Measurements from ENCODE around the gene CDK14.

The CDK14 gene

GRCh38 chr7:91182819-91183764 lies 587.0 kb downstream of the CDK14 start:
- DNase-seq, result no peak

GRCh38 chr7:91185771-91186170 lies 589.6 kb downstream of the CDK14 start:
- no peak for DNase-seq

GRCh38 chr7:91187061-91187460 lies 590.9 kb downstream of the CDK14 start:
- DNase-seq, result no peak

GRCh38 chr7:91191771-91192170 lies 595.6 kb downstream of the CDK14 start:
- DNase-seq, result no peak

GRCh38 chr7:91193141-91193540 lies 597.0 kb downstream of the CDK14 start:
- DNase-seq, result no peak

- no peak for DNase-seq
Measured at GRCh38 chr7:91194841-91195240, 598.7 kb downstream of the CDK14 start.

GRCh38 chr7:91196058-91196457 lies 599.9 kb downstream of the CDK14 start:
- DNase-seq, result no peak

- DNase-seq, result no peak
Measured at GRCh38 chr7:91198371-91198770, 602.2 kb downstream of the CDK14 start.

- no peak for DNase-seq
Measured at GRCh38 chr7:91199601-91200000, 603.5 kb downstream of the CDK14 start.

GRCh38 chr7:91201442-91202113 lies 605.5 kb downstream of the CDK14 start:
- no peak for DNase-seq

GRCh38 chr7:91206361-91206960 lies 610.3 kb downstream of the CDK14 start:
- no peak for DNase-seq

GRCh38 chr7:91212582-91212981 lies 616.5 kb downstream of the CDK14 start:
- DNase-seq, result no peak

GRCh38 chr7:91226411-91226810 lies 630.3 kb downstream of the CDK14 start:
- DNase-seq, result no peak

GRCh38 chr7:91228327-91228726 lies 632.2 kb downstream of the CDK14 start:
- DNase-seq, result no peak

- no peak for DNase-seq
Measured at GRCh38 chr7:91228927-91229558, 632.9 kb downstream of the CDK14 start.

GRCh38 chr7:91230100-91230499 lies 634.0 kb downstream of the CDK14 start:
- DNase-seq, result no peak

GRCh38 chr7:91230503-91230902 lies 634.4 kb downstream of the CDK14 start:
- no peak for DNase-seq

- no peak for DNase-seq
Measured at GRCh38 chr7:91233212-91233611, 637.1 kb downstream of the CDK14 start.

GRCh38 chr7:91235211-91235832 lies 639.2 kb downstream of the CDK14 start:
- DNase-seq, result no peak

- DNase-seq, result no peak
Measured at GRCh38 chr7:91239171-91239604, 643.1 kb downstream of the CDK14 start.

- DNase-seq, result no peak
Measured at GRCh38 chr7:91239772-91240171, 643.7 kb downstream of the CDK14 start.

- DNase-seq, result no peak
Measured at GRCh38 chr7:91240376-91240941, 644.3 kb downstream of the CDK14 start.

All from activated T-cell treated with anti-CD3 and anti-CD28 coated beads, Interleukin-2, amount 50 U/mL, for 48 hours (primary cell).